NCI-H82 treated with DMSO at 0.1 percent for 48 hours (cell line): ENCODE data around the gene ZNF346.
"Not testable (repeated sequence)": the region's sequence is repeated elsewhere in the genome, so short reads cannot be mapped to it uniquely, and the experiment has no call there.

ENCODE experiments used
- DNase-seq: peaks from one replicate; lab custom pipeline; 2025; ENCODE audit not compliant: unreplicated experiment; lab: John Stamatoyannopoulos, UW

The ZNF346 gene

GRCh38 chr5:177008716-177009115 is 13.8 kb upstream of the ZNF346 start:
- DNase-seq, result no peak

GRCh38 chr5:177010153-177010552 is 12.3 kb upstream of the ZNF346 start:
- DNase-seq, result no peak

GRCh38 chr5:177015156-177015555 is 7.3 kb upstream of the ZNF346 start:
- no peak for DNase-seq

- no peak for DNase-seq
Measured at GRCh38 chr5:177018341-177018740, 4.2 kb upstream of the ZNF346 start.

- DNase-seq, result no peak
Measured at GRCh38 chr5:177020033-177020432, 2.5 kb upstream of the ZNF346 start.

GRCh38 chr5:177023303-177023664 is 788 bp downstream of the ZNF346 start:
- DNase-seq, result no peak

GRCh38 chr5:177024559-177024958 is 2.1 kb downstream of the ZNF346 start:
- no peak for DNase-seq

GRCh38 chr5:177025101-177025601 is 2.7 kb downstream of the ZNF346 start:
- no peak for DNase-seq

GRCh38 chr5:177027665-177028064 is 5.2 kb downstream of the ZNF346 start:
- DNase-seq, result no peak

GRCh38 chr5:177029498-177029897 is 7.0 kb downstream of the ZNF346 start:
- no peak for DNase-seq

- peak; percentile 6 for DNase-seq
Measured at GRCh38 chr5:177035976-177036375, 13.5 kb downstream of the ZNF346 start.

GRCh38 chr5:177036443-177036842 is 13.9 kb downstream of the ZNF346 start:
- DNase-seq, result no peak

GRCh38 chr5:177036921-177037320 is 14.4 kb downstream of the ZNF346 start:
- no peak for DNase-seq

GRCh38 chr5:177040814-177041420 is 18.4 kb downstream of the ZNF346 start:
- no peak for DNase-seq

- DNase-seq, result no peak
Measured at GRCh38 chr5:177041936-177042335, 19.4 kb downstream of the ZNF346 start.

GRCh38 chr5:177043114-177043513 is 20.6 kb downstream of the ZNF346 start:
- no peak for DNase-seq

- no peak for DNase-seq
Measured at GRCh38 chr5:177043958-177044357, 21.5 kb downstream of the ZNF346 start.

GRCh38 chr5:177044641-177045040 is 22.1 kb downstream of the ZNF346 start:
- no peak for DNase-seq

- no peak for DNase-seq
Measured at GRCh38 chr5:177045631-177046030, 23.1 kb downstream of the ZNF346 start.

- DNase-seq, result not testable (repeated sequence)
Measured at GRCh38 chr5:177048531-177048930, 26.0 kb downstream of the ZNF346 start.

GRCh38 chr5:177049285-177049684 is 26.8 kb downstream of the ZNF346 start:
- no peak for DNase-seq

GRCh38 chr5:177064500-177065277 is 42.2 kb downstream of the ZNF346 start:
- DNase-seq, result no peak

- no peak for DNase-seq
Measured at GRCh38 chr5:177065491-177065890, 43.0 kb downstream of the ZNF346 start.
